ENCODE data around the gene LEP.
"Not testable (repeated sequence)": the region's sequence is repeated elsewhere in the genome, so short reads cannot be mapped to it uniquely, and the experiment has no call there.

DNA sequence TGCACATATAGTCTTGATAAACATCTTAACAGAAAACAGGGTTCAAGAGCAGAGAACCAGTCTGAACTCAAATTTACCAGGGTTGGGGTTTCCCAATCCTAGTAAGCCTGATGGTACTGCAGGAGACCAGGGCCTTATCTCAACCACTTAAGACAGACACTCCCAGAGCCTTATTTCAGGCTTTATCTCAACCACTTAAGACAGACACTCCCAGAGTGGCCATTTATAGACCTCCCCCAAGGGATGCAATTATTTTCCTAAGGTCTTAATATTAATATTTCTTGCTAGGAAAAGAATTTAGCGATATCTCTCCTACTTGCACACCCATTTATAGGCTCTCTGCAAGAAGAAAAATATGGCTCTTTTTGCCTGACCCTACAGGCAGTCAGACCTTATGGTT is 39.4 kb downstream of the LEP start:
- TF ChIP-seq, protein P1, sequence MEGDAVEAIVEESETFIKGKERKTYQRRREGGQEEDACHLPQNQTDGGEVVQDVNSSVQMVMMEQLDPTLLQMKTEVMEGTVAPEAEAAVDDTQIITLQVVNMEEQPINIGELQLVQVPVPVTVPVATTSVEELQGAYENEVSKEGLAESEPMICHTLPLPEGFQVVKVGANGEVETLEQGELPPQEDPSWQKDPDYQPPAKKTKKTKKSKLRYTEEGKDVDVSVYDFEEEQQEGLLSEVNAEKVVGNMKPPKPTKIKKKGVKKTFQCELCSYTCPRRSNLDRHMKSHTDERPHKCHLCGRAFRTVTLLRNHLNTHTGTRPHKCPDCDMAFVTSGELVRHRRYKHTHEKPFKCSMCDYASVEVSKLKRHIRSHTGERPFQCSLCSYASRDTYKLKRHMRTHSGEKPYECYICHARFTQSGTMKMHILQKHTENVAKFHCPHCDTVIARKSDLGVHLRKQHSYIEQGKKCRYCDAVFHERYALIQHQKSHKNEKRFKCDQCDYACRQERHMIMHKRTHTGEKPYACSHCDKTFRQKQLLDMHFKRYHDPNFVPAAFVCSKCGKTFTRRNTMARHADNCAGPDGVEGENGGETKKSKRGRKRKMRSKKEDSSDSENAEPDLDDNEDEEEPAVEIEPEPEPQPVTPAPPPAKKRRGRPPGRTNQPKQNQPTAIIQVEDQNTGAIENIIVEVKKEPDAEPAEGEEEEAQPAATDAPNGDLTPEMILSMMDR (IDR thresholded peaks at IDR 0.05): not testable (repeated sequence)
- TF ChIP-seq EZH2 (IDR thresholded peaks at IDR 0.05; ENCODE audit: borderline replicate concordance, insufficient read depth, low read depth, low read length, poor library complexity, severe bottlenecking): not testable (repeated sequence)

Measured in B cell (primary cell).